Right renal cortex interstitium (tissue), 3 donors: ENCODE measurements around the gene ERV3-1. TPM values are rescaled to one million over a fixed set of nuclear protein-coding genes. Genes with fewer than 3 reads are reported as not detected.
"Not testable (repeated sequence)": the region's sequence is repeated elsewhere in the genome, so short reads cannot be mapped to it uniquely, and the experiment has no call there.

ENCODE experiments used
- DNase-seq, 3 donors: peaks; one replicate each; pipeline ENCODE4 v3.0.0-alpha.2; 2013; ENCODE audit warnings: low read depth in 3 of 3, low spot score in 2 of 3
- polyA plus RNA-seq, 3 donors: library from polyadenylated mRNA; unstranded; fragments of 120-200 nt; gene quantifications; one replicate each; pipeline ENCODE4 v1.2.1, GENCODE V29; 2013; ENCODE audit not compliant: insufficient read length in 3 of 3

ERV3-1 gene
- polyA plus RNA-seq, 3 donors: 22.6 to 25.4 (median 23.4) TPM

DNA sequence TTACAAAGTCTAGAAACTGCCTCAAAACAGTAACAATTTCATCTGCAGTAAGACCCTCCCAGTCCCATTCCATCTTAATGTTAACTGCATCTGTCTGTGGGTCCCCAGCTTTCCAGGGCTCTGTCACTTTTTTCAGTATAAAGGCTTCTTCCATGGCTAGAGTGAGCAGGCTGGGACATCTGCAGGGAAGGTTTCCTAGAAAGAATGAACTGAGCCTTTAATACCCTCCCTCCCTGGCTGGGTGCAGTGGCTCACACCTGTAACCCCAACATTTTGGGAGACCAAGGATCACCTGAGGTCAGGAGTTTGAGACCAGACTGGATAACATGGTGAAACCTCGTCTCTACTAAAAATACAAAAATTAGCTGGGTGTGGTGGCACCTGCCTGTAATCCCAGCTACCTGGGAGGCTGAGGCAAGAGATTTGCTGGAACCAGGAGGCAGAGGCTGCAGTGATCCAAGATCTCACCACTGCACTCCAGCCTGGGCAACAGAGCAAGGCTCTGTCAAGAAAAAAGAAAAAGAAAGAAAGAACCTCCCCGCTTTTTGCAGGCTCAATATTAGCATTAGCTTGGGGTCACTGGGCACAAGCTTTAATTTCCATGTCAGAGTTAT lies 3.4 kb downstream of the ERV3-1 start:
- DNase-seq: no peak

DNA sequence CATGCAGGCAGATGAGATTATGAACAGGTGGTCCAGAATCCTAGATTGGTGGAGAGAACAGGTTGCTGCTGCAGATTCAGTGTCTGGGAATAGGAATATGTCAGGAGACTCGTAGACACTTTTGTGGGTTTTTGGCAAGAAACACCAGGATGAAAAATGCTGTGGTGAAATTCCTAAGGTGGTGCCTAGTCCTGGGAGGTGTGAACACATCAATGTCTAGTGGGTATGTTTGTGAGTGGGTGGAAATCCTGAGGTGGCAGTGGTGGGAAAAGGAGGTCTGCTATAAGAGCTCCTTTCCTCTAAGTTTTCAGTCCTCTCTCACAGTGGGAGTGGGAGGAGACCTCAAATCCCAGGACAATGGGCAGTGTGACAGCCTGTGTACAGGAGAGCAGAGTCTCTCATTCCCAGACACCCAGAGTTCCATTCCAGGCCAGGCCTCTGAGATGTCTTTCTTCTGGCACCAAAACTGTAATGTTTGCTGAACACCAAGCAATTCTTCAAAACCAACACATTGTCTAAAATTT lies 5.1 kb downstream of the ERV3-1 start:
- DNase-seq: no peak

- no peak for DNase-seq
These were observed 7.1 kb downstream of the ERV3-1 start for GRCh38 chr7:64999165-65000004.

GRCh38 chr7:64998865-64999164 lies 7.7 kb downstream of the ERV3-1 start:
- no peak for DNase-seq

- no peak for DNase-seq
These were observed 8.5 kb downstream of the ERV3-1 start for GRCh38 chr7:64997927-64998391.

- DNase-seq: no peak
These were observed 9.2 kb downstream of the ERV3-1 start for GRCh38 chr7:64997164-64997908.

DNA sequence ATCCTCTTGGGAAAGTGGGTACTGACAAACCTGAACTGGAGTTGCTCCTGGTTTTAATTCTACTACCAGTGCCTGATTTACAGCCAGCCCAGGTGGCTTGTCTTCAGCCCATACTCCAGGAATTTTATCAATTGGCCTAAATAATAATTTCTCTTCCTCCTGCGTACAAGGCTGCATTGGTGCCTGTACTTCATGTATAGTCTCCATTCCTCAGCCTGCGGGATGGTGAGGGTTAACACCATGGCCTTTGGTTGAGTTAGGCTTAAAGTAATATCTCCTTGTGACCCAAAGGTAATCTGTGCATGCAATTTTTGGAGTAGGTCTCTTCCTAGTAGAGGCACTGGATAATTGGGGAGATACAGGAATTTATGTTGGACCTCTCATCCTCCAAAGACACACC lies 10.2 kb downstream of the ERV3-1 start:
- DNase-seq: no peak

- DNase-seq: no peak
These were observed 12.6 kb downstream of the ERV3-1 start for GRCh38 chr7:64993901-64994300.

- no peak for DNase-seq
These were observed 13.5 kb downstream of the ERV3-1 start for GRCh38 chr7:64992971-64993370.

GRCh38 chr7:64990936-64991335 lies 15.6 kb downstream of the ERV3-1 start, which contains the start of gene ZNF117:
Gene ZNF117, minus strand, starts transcription at chr7:64991036.
- DNase-seq: no peak

GRCh38 chr7:64990216-64990615 lies 16.3 kb downstream of the ERV3-1 start:
- no peak for DNase-seq

DNA sequence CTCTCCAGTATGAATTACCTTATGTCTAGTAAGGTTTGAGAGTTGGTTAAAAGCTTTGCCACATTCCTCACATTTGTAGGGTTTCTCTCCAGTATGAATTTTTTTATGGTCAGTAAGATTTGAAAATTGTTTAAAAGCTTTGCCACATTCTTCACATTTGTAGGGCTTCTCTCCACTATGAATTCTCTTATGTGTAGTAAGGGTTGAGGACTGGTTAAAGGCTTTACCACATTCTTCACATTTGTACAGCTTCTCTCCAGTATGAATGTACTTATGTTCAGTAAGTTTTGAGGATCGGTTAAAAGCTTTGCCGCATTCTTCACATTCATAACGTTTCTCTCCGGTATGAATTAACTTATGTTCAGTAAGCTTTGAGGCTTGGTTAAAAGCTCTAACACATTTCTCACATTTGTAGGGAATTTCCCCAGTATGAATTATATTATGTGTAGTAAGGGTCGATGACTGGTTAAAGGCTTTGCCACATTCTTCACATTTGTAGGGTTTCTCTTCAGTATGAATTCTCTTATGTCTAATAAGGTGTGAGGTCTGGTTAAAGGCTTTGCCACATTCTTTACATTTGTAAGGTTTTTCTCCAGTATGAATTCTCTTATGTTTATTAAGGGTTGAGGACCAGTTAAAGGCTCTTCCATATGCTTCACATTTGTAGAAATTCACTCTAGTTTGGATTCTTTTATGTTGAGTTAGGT lies 27.8 kb downstream of the ERV3-1 start:
- no peak for DNase-seq

DNA sequence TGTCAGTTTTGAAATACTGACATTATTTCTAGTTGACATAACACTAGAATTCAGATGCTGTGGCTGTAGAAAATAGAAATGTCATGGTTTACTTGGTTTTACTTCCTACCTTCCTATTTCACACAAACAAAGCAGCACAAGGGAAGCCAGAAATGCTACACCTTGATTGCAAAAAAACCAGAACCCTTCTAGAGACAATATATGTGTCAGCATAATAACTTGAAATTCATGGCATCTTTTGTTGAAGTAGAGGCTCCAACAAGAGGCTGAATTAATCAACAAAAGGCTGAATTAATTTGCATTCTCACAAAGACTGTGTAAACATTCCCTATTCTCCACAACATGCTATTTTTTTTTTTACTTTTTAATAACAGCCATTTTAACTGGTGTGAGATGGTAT lies 40.9 kb downstream of the ERV3-1 start:
- no peak for DNase-seq

DNA sequence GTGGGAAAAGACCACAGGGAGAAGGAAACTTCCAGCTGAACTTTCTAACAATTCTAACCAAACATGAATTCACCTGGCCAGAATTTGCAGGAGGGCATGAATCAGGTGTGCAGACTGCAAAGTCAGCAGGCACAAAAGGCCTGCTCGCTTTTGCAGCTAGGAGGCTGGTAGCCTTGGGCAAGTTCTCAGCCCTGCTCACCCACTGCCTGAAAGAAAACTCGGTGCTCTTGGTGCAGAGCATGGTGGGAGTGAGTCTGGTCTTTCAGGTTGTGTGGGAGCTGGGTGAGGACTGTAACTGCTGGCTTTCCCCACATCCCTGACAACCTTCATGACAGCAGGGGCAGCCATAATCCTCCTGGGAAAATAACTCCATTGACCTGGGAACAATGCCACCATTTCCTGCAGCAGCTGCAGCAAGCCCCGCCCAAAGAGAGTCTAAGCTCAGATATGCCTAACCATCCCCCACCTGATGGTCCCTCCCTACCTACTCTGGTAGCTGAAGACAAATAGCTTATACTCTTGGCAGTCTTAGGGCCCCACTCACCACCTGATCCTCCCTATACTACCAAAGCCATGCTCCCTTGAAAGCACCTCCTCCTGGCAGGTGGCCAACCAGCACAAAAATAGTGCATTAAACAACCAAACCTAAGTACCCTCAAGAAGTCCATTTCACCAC lies 47.3 kb downstream of the ERV3-1 start:
- no peak for DNase-seq

- DNase-seq: peak; percentile 15 to 45 (median 36)
These were observed 55.1 kb downstream of the ERV3-1 start for GRCh38 chr7:64951250-64951848.

- DNase-seq: not testable (repeated sequence)
These were observed 55.8 kb downstream of the ERV3-1 start for GRCh38 chr7:64950673-64951072.

DNA sequence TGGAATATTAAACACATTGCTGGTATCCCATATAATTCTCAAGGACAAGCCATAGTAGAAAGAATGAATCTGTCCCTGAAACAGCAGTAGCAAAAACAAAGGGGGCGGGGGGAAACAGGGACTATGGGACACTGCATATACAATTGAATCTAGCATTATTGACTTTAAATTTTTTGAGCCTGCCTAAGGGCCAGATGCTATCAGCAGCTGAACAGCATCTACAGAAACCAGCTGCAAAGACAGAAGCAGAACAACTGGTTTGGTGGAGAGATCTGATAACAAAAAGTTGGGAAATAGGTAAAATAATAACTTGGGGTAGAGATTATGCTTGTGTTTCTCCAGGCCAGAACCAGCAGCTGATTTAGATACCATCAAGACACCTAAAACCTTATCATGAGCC lies 57.7 kb downstream of the ERV3-1 start:
- not testable (repeated sequence) for DNase-seq

DNA sequence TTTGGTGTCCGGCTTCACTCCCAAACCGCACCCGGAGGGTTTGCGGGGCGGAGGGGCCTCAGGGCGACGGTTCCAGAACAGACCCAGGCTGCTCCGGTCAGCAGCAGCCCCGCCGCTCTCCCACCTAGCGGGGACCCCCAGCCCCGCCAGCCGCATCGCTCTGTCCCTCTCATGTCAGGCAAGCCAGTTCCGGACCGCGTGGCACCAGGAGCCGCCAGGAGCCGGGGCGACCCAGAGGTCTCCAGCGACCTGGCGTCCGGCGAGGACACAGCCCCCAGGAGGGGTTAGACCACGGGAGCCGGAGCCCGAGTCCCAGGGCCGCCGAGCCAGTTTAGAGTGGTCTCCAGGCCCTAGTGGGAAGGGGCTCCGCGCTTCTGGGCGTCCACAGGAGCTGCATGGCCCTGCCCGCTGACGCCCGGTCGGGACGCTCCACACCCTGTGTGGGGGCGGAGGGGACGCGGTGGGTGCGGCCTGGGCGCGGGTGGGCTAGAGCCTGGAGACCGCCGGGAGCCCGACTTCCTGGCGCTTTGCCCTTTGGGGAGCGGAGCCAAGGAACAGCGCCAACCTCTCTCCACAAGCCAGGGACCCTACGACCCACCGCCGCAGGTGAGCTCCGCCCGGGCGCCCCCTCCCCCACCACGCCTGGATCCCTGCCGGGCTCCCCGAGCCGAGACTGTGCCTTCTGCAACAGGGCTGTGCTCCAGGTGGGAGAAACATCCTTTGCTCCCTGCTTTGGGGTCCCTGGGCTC lies 59.1 kb downstream of the ERV3-1 start:
- no peak for DNase-seq

DNA sequence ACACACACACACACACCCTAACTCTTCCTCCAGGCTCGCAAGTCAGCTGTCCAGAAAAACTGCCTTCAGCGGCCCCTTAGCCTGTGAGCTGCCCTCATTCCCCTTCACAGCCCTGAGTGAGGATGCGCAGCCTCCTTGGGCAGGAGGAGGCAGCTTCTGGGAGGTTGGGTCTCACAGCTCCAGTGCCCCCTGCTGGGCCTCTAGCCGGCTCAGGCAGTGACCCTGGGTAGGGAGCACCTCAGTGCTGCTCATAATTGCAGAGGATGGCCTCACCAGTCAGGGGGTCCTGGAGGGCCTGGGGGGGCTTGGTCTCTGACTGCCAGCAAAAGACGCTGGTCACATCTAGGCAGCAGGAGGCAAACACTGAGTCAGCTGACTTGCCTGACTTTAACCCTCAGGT lies 59.7 kb downstream of the ERV3-1 start:
- DNase-seq: no peak
